T-helper 1 cell treated with Interleukin-12 subunit alpha and Interleukin-12 subunit beta and Interleukin-4 antibody, amounts not matched to agents 30 ng/mL and 1 ng/mL, for 36 hours (primary cell): ENCODE measurements around the gene CDKN2D. TPM values are rescaled to one million over a fixed set of nuclear protein-coding genes. Genes with fewer than 3 reads are reported as not detected.

ENCODE experiments used
- intact Hi-C: fragments of 100-400 bp; cut with micrococcal nuclease; formaldehyde crosslinking; loops from one replicate; pipeline ENCODE4 v1.15.1; 2024
- total RNA-seq: library from RNA; stranded (reverse); gene quantifications from 2 replicates; pipeline ENCODE4 v1.2.3, GENCODE V29; 2022

The CDKN2D gene
- total RNA-seq, 1 donor from 2014 or later: 60.8 TPM

DNA sequence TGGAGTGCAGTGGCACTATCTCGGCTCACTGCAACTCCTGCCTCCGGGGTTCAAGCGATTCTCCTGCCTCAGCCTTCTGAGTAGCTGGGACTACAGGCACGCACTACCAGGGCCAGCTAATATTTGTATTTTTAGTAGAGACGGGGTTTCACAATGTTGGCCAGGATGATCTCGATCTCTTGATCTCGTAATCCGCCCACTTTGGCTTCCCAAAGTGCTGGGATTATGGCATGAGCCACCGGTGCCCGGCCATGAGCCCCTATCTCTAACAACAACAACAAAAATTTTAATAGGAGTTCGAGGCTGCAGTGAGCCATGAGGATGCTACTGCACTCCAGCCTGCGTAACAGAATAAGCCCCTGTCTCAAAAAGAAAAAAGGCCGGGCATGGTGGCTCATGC is 13.3 kb upstream of the CDKN2D start:
- intact Hi-C loops: no loop called here

DNA sequence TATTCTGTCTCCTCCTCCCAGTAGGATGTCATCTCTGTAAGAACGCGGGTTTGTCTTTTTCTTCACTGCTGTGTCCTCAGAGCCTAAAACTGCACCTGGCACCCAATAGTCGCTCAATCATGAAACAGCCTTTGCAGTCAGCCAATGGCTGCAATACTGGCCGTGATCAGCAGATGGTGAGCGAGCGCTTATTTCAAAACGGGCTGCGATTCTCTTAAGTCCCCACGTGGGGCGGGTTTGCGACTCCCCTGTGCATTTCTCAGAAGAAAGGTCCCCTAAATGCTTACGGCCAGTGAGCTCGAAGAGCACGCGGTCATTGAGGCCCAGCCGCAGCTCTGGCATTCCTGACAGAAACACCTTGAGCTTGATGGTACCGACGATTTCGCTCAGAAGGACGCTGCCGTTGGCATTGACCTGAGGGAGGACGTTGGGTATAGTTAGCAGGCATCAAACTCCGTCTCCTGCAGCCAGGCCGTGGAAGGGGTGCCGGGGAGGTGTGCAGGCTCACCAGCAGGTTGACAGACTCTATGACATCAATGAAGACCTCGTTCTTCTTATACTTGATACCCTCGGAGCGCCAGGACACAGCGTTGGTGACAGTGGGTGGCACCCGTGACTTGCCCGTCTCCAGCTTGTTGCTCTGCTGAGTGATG is 12.3 kb upstream of the CDKN2D start:
- intact Hi-C loops: loop anchor here (1.0 to 2.0 kb wide), 6 partner anchors 9 to 118 kb away; no protein-coding TSS in a partner anchor

- intact Hi-C loops: no loop called here
These were observed 9.2 kb upstream of the CDKN2D start for GRCh38 chr19:10577951-10578350.

DNA sequence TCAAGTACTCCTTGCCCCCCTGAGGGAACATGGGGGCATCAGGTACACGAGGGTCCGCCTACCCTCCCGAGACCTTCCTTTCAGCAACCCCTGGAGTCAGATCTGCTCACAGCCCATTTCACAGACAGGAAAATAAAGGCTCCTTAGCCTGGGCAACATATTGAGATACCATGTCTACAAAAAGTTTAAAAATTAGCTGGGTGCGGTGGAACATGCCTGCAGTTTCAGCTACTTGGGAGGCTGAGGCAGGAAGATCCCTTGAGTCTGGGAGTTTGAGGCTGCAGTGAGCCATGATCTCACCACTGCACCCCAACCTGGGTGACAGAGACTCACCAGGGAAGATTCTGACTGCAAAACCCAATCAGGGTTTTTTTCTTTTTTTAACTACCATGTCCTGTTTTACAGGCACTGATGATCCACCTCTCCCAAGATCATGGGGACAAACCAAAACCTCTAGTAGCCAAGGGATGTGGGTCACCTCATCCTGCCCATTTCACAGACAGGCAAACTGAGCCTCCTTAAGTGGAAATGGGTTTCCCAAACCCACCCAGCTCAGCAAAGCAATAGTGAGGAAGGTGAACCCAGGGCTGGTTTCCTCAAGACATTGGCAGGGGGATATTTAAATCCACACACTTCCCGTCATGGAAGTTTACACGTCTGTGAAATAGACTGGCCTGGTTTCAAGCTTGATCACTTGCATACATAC is 6.4 kb upstream of the CDKN2D start:
- intact Hi-C loops: no loop called here

DNA sequence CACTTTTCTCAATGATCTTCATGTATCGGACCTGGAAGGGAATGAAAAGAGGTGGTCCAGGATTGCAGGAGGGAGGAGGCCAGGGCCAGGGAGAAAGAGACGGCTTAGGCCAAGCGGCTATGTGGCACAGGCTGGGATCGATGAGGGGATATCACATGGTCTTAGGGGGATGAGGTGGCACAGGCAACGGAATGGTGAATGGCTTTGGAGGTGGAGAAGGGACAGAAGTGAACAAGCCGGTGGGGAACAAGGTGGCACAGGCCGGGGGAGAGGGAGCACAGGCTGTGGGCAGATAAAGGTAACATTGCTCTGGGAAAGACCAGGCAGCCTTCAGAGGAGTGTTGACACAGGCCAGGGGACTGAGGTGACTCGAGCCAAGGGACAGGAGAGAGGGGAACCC is 5.7 kb upstream of the CDKN2D start:
- intact Hi-C loops: no loop called here

DNA sequence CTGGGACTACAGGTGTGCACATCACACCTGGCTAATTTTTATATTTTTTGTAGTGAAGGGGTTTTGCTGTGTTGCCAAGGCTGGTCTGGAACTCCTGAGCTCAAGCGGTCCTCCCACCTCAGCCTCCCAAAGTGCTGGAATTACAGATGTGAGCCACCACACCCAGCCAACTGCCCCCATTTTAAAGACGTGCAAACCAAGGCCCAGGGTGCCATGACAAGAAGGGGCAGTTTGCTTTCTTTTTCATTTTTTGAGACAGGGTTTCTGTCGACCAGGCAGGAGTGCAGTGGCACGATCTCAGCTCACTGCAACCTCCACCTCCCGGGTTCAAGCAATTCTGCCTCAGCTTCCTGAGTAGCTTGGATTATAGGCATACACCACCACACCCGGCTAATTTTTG is 5.0 kb upstream of the CDKN2D start:
- intact Hi-C loops: loop anchor here (2.0 kb wide), 2 partner anchors 71 to 125 kb away; no protein-coding TSS in a partner anchor

GRCh38 chr19:10568062-10568825 is 535 bp downstream of the CDKN2D start:
- intact Hi-C loops: loop anchor here (5.0 kb wide), 3 partner anchors 194 to 524 kb away; partner anchors contain the start of gene PPAN

DNA sequence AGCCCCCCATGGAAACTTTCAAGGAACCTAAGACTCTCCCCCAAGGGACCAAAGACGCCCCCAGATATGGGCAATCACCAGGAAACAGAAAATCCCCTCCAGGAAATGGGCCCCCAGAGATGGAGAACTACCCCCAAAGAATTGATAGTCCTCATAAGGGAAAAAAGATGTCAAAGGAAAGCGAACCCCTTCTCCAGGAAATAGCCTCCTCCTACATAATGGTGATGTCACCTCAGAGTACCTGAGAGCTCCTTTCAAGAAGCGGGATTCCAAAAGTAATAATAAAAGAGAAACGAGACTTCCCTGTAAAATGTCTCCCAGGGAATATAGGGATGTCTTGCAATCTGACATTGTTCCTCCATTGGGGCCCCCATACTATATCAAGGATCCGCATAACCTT is 1.1 kb downstream of the CDKN2D start:
- intact Hi-C loops: loop anchor here (2.0 to 5.0 kb wide), 7 partner anchors 143 to 525 kb away; partner anchors contain the start of genes CARM1, PPAN, SMARCA4 and TYK2

DNA sequence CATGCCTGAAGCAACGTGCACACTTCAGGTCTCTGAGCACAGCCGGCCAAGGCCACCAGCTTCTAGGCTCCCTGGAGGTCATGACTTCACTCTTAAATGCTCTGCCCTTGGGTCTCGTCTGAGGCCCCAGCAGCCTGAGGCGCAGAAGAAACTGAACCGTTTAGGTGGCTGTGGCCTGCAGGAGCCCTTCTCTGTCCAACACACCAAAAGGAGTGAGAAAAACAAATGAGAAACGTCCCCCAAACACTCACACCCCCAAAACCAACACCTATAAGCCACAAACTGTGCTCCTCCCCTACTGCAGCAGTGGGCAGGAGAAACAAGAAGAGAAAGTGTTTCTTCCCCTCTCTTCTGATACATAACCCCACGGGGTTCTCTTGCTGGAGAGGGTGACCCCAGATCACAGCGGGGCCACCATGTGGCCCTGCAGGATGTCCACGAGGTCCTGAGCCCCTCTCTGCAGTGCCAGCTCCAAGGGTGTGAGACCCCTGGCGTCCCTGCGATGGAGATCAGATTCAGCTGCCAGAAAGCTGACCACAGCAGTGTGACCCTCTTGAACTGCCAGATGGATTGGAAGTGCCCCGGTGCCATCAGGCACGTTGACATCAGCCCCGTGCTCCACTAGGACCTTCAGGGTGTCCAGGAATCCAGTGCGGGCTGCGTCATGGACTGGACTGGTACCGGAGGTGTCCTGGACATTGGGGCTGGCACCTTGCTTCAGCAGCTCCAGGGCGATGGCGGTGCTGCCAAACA is 1.9 kb downstream of the CDKN2D start:
- intact Hi-C loops: loop anchor here (1.0 to 5.0 kb wide), 14 partner anchors 65 to 525 kb away; partner anchors contain the start of genes CARM1, PPAN, RAVER1 and SMARCA4

- intact Hi-C loops: loop anchor here (1.0 to 5.0 kb wide), 14 partner anchors 64 to 526 kb away; partner anchors contain the start of genes CARM1, PPAN, RAVER1 and SMARCA4
These were observed 2.4 kb downstream of the CDKN2D start for GRCh38 chr19:10566408-10566657.

- intact Hi-C loops: loop anchor here (1.0 to 5.0 kb wide), 16 partner anchors 11 to 527 kb away; partner anchors contain the start of genes CARM1, PPAN, RAVER1 and SMARCA4
These were observed 3.0 kb downstream of the CDKN2D start, which contains the start of gene KRI1 for GRCh38 chr19:10565567-10566407. KRI1 (minus strand) TSS chr19:10566010; CDS start chr19:10565999, 11 bp downstream.

DNA sequence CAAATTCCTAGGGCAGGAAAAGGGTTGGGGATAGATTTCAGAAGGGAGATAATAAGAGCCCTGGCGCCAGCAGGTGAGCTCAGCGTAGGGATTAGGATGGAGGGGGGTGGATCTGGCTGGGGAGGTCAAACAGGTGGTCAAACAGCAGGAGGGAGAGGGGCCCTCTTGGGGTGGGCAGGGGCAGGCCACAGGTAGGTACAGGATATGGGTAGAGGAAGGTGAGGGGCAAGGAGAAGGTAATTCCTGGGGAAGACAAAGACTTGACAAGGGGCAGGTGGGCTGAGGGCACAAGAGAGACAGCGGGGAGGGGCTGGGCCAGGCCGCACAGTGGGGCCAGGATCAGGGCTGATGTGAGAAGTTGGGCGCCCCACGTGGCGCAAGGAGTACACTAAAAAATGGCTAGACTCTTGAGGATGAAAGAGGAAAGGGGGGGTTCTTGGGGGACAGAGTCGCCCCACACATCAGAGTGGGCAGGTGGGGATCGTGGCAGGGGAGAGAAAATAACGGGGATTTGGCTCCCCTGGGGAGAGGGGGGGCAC is 3.7 kb downstream of the CDKN2D start:
- intact Hi-C loops: loop anchor here (1.0 to 5.0 kb wide), 5 partner anchors 11 to 527 kb away; partner anchors contain the start of gene PPAN

- intact Hi-C loops: no loop called here
These were observed 6.2 kb downstream of the CDKN2D start for GRCh38 chr19:10562609-10563008.

DNA sequence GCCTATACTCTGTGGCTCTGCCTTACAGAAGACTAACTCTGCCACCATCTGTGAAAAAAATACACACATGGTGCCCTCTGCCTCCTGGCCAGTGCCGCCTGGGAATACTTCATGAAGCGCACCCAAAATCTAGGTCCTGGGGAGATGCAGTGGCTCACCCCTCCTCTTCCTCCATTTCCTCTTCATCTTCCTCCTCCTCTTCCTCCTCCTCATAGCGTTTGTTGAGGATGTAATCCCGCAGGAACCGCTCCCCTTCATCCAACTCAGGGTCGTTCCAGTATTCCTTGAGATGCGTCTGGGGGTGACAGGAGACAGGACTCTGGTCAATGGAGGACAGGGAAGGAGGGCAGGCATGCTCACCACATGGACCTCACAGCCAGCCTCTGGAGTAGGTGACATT is 8.6 kb downstream of the CDKN2D start:
- intact Hi-C loops: no loop called here

DNA sequence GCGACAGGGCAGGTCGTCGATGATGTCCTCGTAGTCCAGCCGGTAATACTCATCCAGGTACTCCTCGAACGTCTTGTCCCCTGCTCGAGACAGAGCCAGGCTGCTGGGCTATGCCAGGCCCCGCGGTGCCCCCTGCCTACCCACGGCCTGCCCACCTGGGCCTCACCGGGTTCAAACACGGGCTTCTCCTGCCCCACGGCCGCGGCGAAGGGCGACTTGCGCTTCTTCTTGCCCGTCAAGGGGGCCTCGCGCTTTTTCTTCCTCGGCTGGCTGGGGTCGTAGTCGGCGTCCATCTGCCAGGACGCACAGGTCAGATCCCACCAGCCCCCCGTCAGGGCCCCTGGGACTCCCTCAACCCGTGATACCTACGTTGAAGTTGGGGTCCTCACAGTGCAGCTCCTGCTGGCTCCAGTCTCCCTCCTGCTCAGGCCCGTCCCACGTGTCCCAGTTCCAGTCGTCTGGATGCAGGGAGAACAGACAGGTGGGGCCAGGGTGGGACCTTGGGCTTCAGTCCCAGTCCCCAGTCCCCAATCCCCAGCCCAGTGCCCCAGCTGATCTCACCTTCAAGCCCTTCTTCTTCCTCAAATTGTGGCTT is 11.1 kb downstream of the CDKN2D start:
- intact Hi-C loops: no loop called here

DNA sequence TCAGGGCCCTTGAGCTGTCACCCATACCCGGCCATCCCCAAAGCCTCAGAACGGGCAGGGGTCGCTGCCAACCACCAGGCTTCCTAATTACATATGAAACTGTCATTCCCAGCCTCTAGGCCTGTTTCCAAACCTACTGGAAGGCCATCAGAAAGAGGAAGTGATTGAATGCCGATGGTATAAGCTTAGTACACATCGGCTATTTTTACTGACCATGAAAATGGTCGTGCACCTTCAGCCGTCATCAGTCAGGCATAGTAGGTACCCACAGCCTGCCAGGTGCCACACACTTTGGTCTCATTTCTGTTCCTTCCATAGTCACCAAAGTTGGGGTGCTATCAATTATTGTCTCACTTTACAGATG is 13.2 kb downstream of the CDKN2D start:
- intact Hi-C loops: no loop called here

DNA sequence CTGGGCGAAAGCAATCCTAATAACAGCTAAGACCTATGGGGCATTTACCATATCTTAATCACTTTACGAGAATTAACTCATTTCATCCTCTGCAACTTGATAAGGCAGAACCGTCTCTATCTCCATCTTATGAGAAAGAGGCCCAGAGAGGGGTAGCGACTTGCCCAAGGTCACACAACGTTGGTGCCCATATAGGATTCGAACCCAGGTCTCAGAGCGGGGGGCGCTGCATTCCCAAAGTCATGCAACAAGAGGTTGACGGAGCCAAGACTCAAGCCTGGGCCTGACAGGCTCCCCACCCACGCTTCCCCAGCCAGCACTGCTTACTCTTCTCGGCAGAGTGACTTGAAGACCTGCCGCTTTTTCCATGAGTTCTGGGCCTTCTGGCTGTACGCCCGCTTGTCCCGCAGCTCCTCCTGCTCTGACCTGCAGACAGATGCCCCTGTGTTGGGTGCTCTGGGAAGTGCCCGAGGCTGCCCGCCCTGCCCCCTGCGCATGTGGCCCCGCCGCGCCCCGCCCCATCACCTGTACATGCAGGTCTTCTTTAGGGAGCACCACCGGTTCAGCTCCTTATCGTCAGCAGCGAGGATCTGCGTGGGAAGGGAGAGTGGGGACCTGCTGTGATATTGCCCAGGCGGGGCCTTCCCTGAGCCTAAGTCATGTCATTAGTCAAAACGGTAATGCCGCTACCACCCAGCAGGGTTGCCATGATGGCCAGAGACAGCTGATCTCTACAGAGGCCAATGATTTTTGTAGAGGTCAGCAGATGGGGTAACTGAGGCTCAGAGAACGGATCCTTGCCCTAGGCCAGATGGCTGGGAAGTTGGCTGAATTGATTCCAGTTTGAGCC is 13.8 kb downstream of the CDKN2D start:
- intact Hi-C loops: loop anchor here (1.0 kb wide), 2 partner anchors 10 to 12 kb away; partner anchors contain the start of gene ATG4D

DNA sequence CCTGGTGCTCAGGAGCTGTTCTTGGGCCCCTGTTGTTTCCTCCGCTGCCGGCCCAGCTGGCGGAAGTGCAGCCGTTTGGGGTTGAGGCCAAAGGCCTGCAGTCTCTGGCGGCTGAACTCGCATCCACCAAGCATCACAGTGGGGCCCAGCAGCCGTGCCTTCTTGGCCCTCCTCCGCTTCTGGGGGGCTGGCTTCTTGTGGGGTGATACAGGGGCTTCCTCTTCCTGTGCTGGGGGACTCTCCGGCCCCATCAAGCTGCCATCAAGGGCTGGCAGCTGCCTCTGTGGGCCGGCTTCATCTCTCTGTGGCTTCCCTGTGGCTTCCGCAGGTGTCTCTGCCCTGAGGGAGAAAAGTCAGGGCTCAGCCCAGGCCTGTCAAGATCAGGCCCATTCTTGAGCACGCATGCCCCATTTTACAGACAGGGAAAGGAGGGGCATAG is 14.8 kb downstream of the CDKN2D start:
- intact Hi-C loops: loop anchor here (1.0 kb wide), 4 partner anchors 11 to 150 kb away; partner anchors contain the start of gene ATG4D
